GM23338 (cell line): ENCODE results near the gene SACS.

ENCODE experiments used
- CREB1 ChIP-seq: fragments of 250-450 bp; sonication (Bioruptor Pico); IDR thresholded peaks from 2 replicates; pipeline ENCODE4 v1.5.0; 2020; ENCODE audit warnings: low read depth, mild to moderate bottlenecking, moderate library complexity
- EZH2 ChIP-seq: fragments of 200-600 bp; sonication (generic); IDR thresholded peaks from one replicate; pipeline ENCODE4 v1.8.0; 2017; ENCODE audit warnings: antibody characterized with exemption, mild to moderate bottlenecking, low read depth; ENCODE audit not compliant: unreplicated experiment
- EZH2phosphoT487 ChIP-seq: fragments of 200-600 bp; sonication (generic); IDR thresholded peaks from one replicate; pipeline ENCODE4 v1.8.1; 2018; ENCODE audit warnings: antibody characterized with exemption; ENCODE audit not compliant: unreplicated experiment
- JUNB ChIP-seq: IDR thresholded peaks from one replicate; pipeline ENCODE4 v1.6.1; 2016; ENCODE audit warnings: antibody characterized with exemption; ENCODE audit not compliant: unreplicated experiment
- POLR2AphosphoS5 ChIP-seq: IDR thresholded peaks from 2 replicates; pipeline ENCODE4 v1.6.1; 2016; ENCODE audit warnings: antibody characterized with exemption, low read depth
- REST ChIP-seq: IDR thresholded peaks from one replicate; pipeline ENCODE4 v1.6.1; 2018; ENCODE audit warnings: antibody characterized with exemption; ENCODE audit not compliant: unreplicated experiment
- ZNF331 ChIP-seq: fragments of 250-450 bp; sonication (Bioruptor Pico); IDR thresholded peaks from 2 replicates; pipeline ENCODE4 v1.5.0; 2020; ENCODE audit warnings: low read depth, mild to moderate bottlenecking, moderate library complexity
- TF ChIP-seq, protein P1 (sequence below), 2 experiments: fragments of 200-600 bp in 1 of 2; sonication (generic) in 1 of 2; conservative IDR thresholded peaks; 2 replicates each; pipeline versions ENCODE4 v1.5.1 to v1.6.1; 2016 to 2017; ENCODE audit warnings: antibody characterized with exemption in 2 of 2, low read depth in 2 of 2, mild to moderate bottlenecking in 2 of 2, moderate library complexity in 1 of 2

DNA sequence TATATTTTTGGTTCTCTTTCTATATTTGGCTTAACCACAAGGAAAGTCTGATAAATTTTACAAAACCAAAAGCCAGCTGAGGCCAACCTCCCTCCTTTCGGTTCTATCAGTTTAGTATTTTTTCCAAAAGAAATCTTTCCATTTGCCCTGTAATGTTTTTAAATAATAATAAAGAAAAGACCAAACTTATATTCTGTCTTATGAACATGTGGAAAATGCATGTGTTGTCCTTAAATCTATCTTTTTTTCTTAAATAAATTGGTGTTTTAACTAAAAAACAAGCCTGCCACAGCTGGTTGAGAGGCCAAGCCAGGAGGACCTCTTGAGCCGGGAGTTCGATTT lies 113.6 kb downstream of the SACS start:
- TF ChIP-seq POLR2AphosphoS5 (no peak), EZH2phosphoT487 (no peak), JUNB (no peak), REST (no peak), CREB1 (CRISPR knock-in tag) (no peak), EZH2 (no peak), ZNF331 (CRISPR knock-in tag) (no peak)
- TF ChIP-seq, protein P1, sequence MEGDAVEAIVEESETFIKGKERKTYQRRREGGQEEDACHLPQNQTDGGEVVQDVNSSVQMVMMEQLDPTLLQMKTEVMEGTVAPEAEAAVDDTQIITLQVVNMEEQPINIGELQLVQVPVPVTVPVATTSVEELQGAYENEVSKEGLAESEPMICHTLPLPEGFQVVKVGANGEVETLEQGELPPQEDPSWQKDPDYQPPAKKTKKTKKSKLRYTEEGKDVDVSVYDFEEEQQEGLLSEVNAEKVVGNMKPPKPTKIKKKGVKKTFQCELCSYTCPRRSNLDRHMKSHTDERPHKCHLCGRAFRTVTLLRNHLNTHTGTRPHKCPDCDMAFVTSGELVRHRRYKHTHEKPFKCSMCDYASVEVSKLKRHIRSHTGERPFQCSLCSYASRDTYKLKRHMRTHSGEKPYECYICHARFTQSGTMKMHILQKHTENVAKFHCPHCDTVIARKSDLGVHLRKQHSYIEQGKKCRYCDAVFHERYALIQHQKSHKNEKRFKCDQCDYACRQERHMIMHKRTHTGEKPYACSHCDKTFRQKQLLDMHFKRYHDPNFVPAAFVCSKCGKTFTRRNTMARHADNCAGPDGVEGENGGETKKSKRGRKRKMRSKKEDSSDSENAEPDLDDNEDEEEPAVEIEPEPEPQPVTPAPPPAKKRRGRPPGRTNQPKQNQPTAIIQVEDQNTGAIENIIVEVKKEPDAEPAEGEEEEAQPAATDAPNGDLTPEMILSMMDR (conservative IDR thresholded peaks at IDR 0.05; ENCODE audit: low read depth in 2 of 2): no peak
